WTC11 (cell line): ENCODE results near the gene ARL13A. TPM values are rescaled to one million over a fixed set of nuclear protein-coding genes. Genes with fewer than 3 reads are reported as not detected.

Source experiments
- ATAC-seq: fragments of 200-7000 bp; cut with Tn5 transposase; 2 replicates; pipeline ENCODE4 v1.10.0; 2021; ENCODE audit warnings: mild to moderate bottlenecking, moderate library complexity
- CTCF ChIA-PET: fragments of 300-600 bp; sonication (Branson Sonifier 250); formaldehyde crosslinking; loops from one replicate; lab custom pipeline; 2021; ENCODE audit warnings: antibody characterized with exemption; lab: Charles Lee
- POLR2A ChIA-PET: fragments of 350-600 bp; sonication (Branson Sonifier 250); formaldehyde crosslinking; loops from one replicate; lab custom pipeline; 2021; ENCODE audit warnings: antibody characterized with exemption; lab: Charles Lee
- DNase-seq: peaks from one replicate; pipeline ENCODE4 v3.0.0; 2021; ENCODE audit warnings: low spot score
- H3K27ac Mint-ChIP-seq: 2 replicates; pipeline ENCODE4 v1.8.0; 2021; ENCODE audit warnings: mixed read lengths
- H3K27me3 Mint-ChIP-seq: 2 replicates; pipeline ENCODE4 v1.8.0; 2021; ENCODE audit warnings: low read depth, mild to moderate bottlenecking, moderate library complexity, mixed read lengths
- H3K36me3 Mint-ChIP-seq: 2 replicates; pipeline ENCODE4 v1.8.0; 2021; ENCODE audit warnings: mixed read lengths
- H3K4me1 Mint-ChIP-seq: 2 replicates; pipeline ENCODE4 v1.8.0; 2022; ENCODE audit warnings: mixed read lengths
- H3K4me3 Mint-ChIP-seq: 2 replicates; pipeline ENCODE4 v1.8.0; 2021; ENCODE audit warnings: mild to moderate bottlenecking, moderate library complexity, mixed read lengths
- H3K9me3 Mint-ChIP-seq: 2 replicates; pipeline ENCODE4 v1.8.0; 2021; ENCODE audit warnings: mixed read lengths
- ARID4B ChIP-seq: sonication (generic); formaldehyde crosslinking; IDR thresholded peaks from 2 replicates; pipeline ENCODE4 v1.8.0; 2023; ENCODE audit warnings: missing genetic modification reagents, mild to moderate bottlenecking, borderline replicate concordance
- ATF6 ChIP-seq: sonication (generic); formaldehyde crosslinking; IDR thresholded peaks from 2 replicates; pipeline ENCODE4 v1.8.1; 2023; ENCODE audit warnings: mild to moderate bottlenecking, missing genetic modification reagents
- CBFB ChIP-seq: sonication (generic); formaldehyde crosslinking; IDR thresholded peaks from 2 replicates; pipeline ENCODE4 v1.8.1; 2022; ENCODE audit warnings: mild to moderate bottlenecking, low read depth, missing genetic modification reagents
- CREM ChIP-seq: sonication (generic); formaldehyde crosslinking; IDR thresholded peaks from 2 replicates; pipeline ENCODE4 v1.8.1; 2022; ENCODE audit warnings: mild to moderate bottlenecking, missing genetic modification reagents, moderate library complexity
- ETV6 ChIP-seq: sonication (generic); formaldehyde crosslinking; IDR thresholded peaks from 2 replicates; pipeline ENCODE4 v1.8.1; 2022; ENCODE audit warnings: mild to moderate bottlenecking, missing genetic modification reagents
- GABPB1 ChIP-seq: sonication (generic); formaldehyde crosslinking; IDR thresholded peaks from 2 replicates; pipeline ENCODE4 v1.8.1; 2023; ENCODE audit warnings: mild to moderate bottlenecking, missing genetic modification reagents
- NFE2L1 ChIP-seq: sonication (generic); formaldehyde crosslinking; IDR thresholded peaks from 2 replicates; pipeline ENCODE4 v1.8.1; 2023; ENCODE audit warnings: missing genetic modification reagents
- NR2C2 ChIP-seq: sonication (generic); formaldehyde crosslinking; IDR thresholded peaks from 2 replicates; pipeline ENCODE4 v1.8.0; 2022; ENCODE audit warnings: mild to moderate bottlenecking, missing genetic modification reagents
- PRDM15 ChIP-seq: sonication (generic); formaldehyde crosslinking; IDR thresholded peaks from 2 replicates; pipeline ENCODE4 v1.8.0; 2022; ENCODE audit warnings: missing genetic modification reagents
- SMAD4 ChIP-seq: sonication (generic); formaldehyde crosslinking; IDR thresholded peaks from 2 replicates; pipeline ENCODE4 v1.8.0; 2022; ENCODE audit warnings: mild to moderate bottlenecking, missing genetic modification reagents
- TEAD4 ChIP-seq: sonication (generic); formaldehyde crosslinking; IDR thresholded peaks from 2 replicates; pipeline ENCODE4 v1.8.0; 2022; ENCODE audit warnings: mild to moderate bottlenecking, missing genetic modification reagents
- ZBTB21 ChIP-seq: sonication (generic); formaldehyde crosslinking; IDR thresholded peaks from 2 replicates; pipeline ENCODE4 v1.8.1; 2023; ENCODE audit warnings: mild to moderate bottlenecking, missing genetic modification reagents, borderline replicate concordance
- ZMAT4 ChIP-seq: fragments of 250-450 bp; sonication (Bioruptor Pico); IDR thresholded peaks from 2 replicates; pipeline ENCODE4 v1.9.0; 2021; ENCODE audit warnings: mild to moderate bottlenecking
- ZNF121 ChIP-seq: sonication (generic); formaldehyde crosslinking; IDR thresholded peaks from 2 replicates; pipeline ENCODE4 v1.8.0; 2023; ENCODE audit warnings: missing genetic modification reagents
- ZNF423 ChIP-seq: fragments of 250-450 bp; sonication (Bioruptor Pico); IDR thresholded peaks from 2 replicates; pipeline ENCODE4 v2.1.2; 2022; ENCODE audit warnings: mild to moderate bottlenecking, moderate library complexity
- ZNF425 ChIP-seq: fragments of 250-450 bp; sonication (Bioruptor Pico); conservative IDR thresholded peaks from 2 replicates; pipeline ENCODE4 v1.9.0; 2021; ENCODE audit warnings: mild to moderate bottlenecking
- ZNF512 ChIP-seq: sonication (generic); formaldehyde crosslinking; IDR thresholded peaks from 2 replicates; pipeline ENCODE4 v1.8.1; 2022; ENCODE audit warnings: missing genetic modification reagents, borderline replicate concordance
- ZNF532 ChIP-seq: fragments of 250-450 bp; sonication (Bioruptor Pico); IDR thresholded peaks from 2 replicates; pipeline ENCODE4 v1.9.0; 2021; ENCODE audit warnings: mild to moderate bottlenecking, borderline replicate concordance
- total RNA-seq: library from RNA; stranded (reverse); gene quantifications from 3 replicates; pipeline ENCODE4 v1.2.3, GENCODE V29; 2021

The ARL13A gene
- total RNA-seq, 1 experiment from 2014 or later: not detected

GRCh38 chrX:100995469-100995868 lies 26.0 kb downstream of the ARL13A start (continued):
- TF ChIP-seq ARID4B (CRISPR knock-in tag) (no peak), ZNF121 (CRISPR knock-in tag) (no peak), ETV6 (CRISPR knock-in tag) (no peak), PRDM15 (no peak), NR2C2 (CRISPR knock-in tag) (no peak), ZNF512 (CRISPR knock-in tag) (no peak), ATF6 (CRISPR knock-in tag) (no peak), SMAD4 (CRISPR knock-in tag) (no peak), NFE2L1 (no peak)

- no peaks in the 10 kb centered on the region for H3K9me3 Mint-ChIP-seq
- H3K36me3 Mint-ChIP-seq: no peaks in the 10 kb centered on the region; the same call in 1 of the 2 replicates
- no peak for ATAC-seq
- ChIA-PET POLR2A (no interaction called here), CTCF (no interaction called here)
- no peak overlapping the region for H3K4me3 Mint-ChIP-seq
- H3K27me3 Mint-ChIP-seq: no peaks in the 10 kb centered on the region
- DNase-seq: no peak
- no peak overlapping the region for H3K27ac Mint-ChIP-seq
- no peaks in the 10 kb centered on the region for H3K4me1 Mint-ChIP-seq
- TF ChIP-seq ZNF532: no peak
- no peak for TF ChIP-seq ZNF423
- TF ChIP-seq ZBTB21 (CRISPR knock-in tag): no peak
- no peak for TF ChIP-seq TEAD4
- TF ChIP-seq GABPB1 (CRISPR knock-in tag): no peak
- no peak for TF ChIP-seq ZNF425 (CRISPR knock-in tag)
- TF ChIP-seq ETV6 (CRISPR knock-in tag): no peak
- TF ChIP-seq CREM (CRISPR knock-in tag): no peak
- no peak for TF ChIP-seq ZMAT4 (CRISPR knock-in tag)
- TF ChIP-seq CBFB (CRISPR knock-in tag): no peak
These were observed 29.9 kb downstream of the ARL13A start for GRCh38 chrX:100999451-100999850.
